Endothelial cell of umbilical vein (primary cell): ENCODE data around the gene TRMT44. TPM values are rescaled to one million over a fixed set of nuclear protein-coding genes. Genes with fewer than 3 reads are reported as not detected.
"Not testable (repeated sequence)": the region's sequence is repeated elsewhere in the genome, so short reads cannot be mapped to it uniquely, and the experiment has no call there.

Source experiments
- BruUV-seq: library from RNA; stranded (reverse); fragments of 400-500 nt; replicated peaks from 2 replicates; lab custom pipeline; 2021; lab: Mats Ljungman, UMichigan
- CTCF ChIA-PET: fragments of 300-600, 350-600 bp; sonication (Branson Sonifier 250); formaldehyde crosslinking; loops from one replicate; lab custom pipeline; 2021; ENCODE audit warnings: antibody characterized with exemption, inconsistent platforms; lab: Charles Lee
- POLR2A ChIA-PET: fragments of 300-600, 350-600 bp; sonication (Branson Sonifier 250); formaldehyde crosslinking; loops from one replicate; lab custom pipeline; 2021; ENCODE audit warnings: antibody characterized with exemption, inconsistent platforms; lab: Charles Lee
- DNase-seq: peaks from one replicate; pipeline ENCODE4 v3.0.0-alpha.2; 2011; ENCODE audit warnings: low read depth, low spot score
- FAIRE-seq: peaks from 2 replicates; lab custom pipeline; 2011; peaks lifted over from hg19 to GRCh38; lab: Jason Lieb, UNC
- H2AFZ ChIP-seq: 2 replicates; pipeline ENCODE4 v1.6.0; 2012; ENCODE audit warnings: low read depth, low read length, control low read depth, inconsistent platforms
- H3K27ac ChIP-seq: 2 replicates; pipeline ENCODE4 v1.5.1; 2011; ENCODE audit warnings: low read depth, mild to moderate bottlenecking, control low read depth, low read length, moderate library complexity; ENCODE audit not compliant: insufficient read depth
- H3K27me3 ChIP-seq, 2 experiments: 2 replicates each; pipeline versions ENCODE4 v1.6.0 to v1.6.1; 2011; ENCODE audit warnings: low read length in 2 of 2, mixed read lengths in 1 of 2; ENCODE audit not compliant: control insufficient read depth in 2 of 2, insufficient read depth in 2 of 2
- H3K36me3 ChIP-seq, 2 experiments: 2 replicates in 1 of 2; 3 replicates in 1 of 2; pipeline ENCODE4 v1.5.1; 2011; ENCODE audit warnings: low read length in 2 of 2, mild to moderate bottlenecking in 1 of 2, moderate library complexity in 1 of 2; ENCODE audit not compliant: control insufficient read depth in 2 of 2, insufficient read depth in 2 of 2; ENCODE audit errors: extremely low read depth in 1 of 2
- H3K4me1 ChIP-seq: 3 replicates; pipeline ENCODE4 v1.5.1; 2011; ENCODE audit warnings: mild to moderate bottlenecking, low read length; ENCODE audit not compliant: control insufficient read depth, insufficient read depth; ENCODE audit errors: extremely low read depth
- H3K4me2 ChIP-seq: 2 replicates; pipeline ENCODE4 v1.6.1; 2011; ENCODE audit warnings: low read length, control low read depth, mixed read lengths; ENCODE audit not compliant: insufficient read depth
- H3K4me3 ChIP-seq, 3 experiments: fragments of 200-600 bp in 1 of 3; sonication (generic), shearing (Covaris generic) in 1 of 3; replicated peaks in 1 of 3; 2 replicates each; pipeline ENCODE4 v1.5.1; 2011 to 2016; ENCODE audit warnings: control low read depth in 3 of 3, low read length in 3 of 3, mild to moderate bottlenecking in 2 of 3, inconsistent platforms in 1 of 3, low read depth in 1 of 3, moderate library complexity in 1 of 3; ENCODE audit not compliant: insufficient read depth in 1 of 3
- H3K79me2 ChIP-seq: 2 replicates; pipeline ENCODE4 v1.6.0; 2012; ENCODE audit warnings: low read length, inconsistent platforms; ENCODE audit not compliant: control insufficient read depth, insufficient read depth
- H3K9ac ChIP-seq: replicated peaks from 2 replicates; pipeline ENCODE3; 2011; ENCODE audit warnings: low read length, control low read depth; ENCODE audit not compliant: insufficient read depth; ENCODE audit errors: extremely low read depth
- H3K9me1 ChIP-seq: replicated peaks from 3 replicates; pipeline ENCODE4 v1.6.0; 2011; ENCODE audit warnings: mild to moderate bottlenecking, low read length; ENCODE audit not compliant: control insufficient read depth, insufficient read depth; ENCODE audit errors: extremely low read depth
- H3K9me3 ChIP-seq: replicated peaks from 2 replicates; pipeline ENCODE4 v1.5.1; 2012; ENCODE audit warnings: low read length, inconsistent platforms; ENCODE audit not compliant: control insufficient read depth, insufficient read depth
- H4K20me1 ChIP-seq: replicated peaks from 2 replicates; pipeline ENCODE3; 2011; ENCODE audit warnings: mild to moderate bottlenecking, low read length; ENCODE audit not compliant: control insufficient read depth, insufficient read depth; ENCODE audit errors: extremely low read depth
- FOS ChIP-seq: IDR thresholded peaks from 2 replicates; pipeline ENCODE4 v1.6.1; 2011; ENCODE audit warnings: mild to moderate bottlenecking, low read length, moderate library complexity, borderline replicate concordance; ENCODE audit not compliant: insufficient read depth
- JUN ChIP-seq: IDR thresholded peaks from 2 replicates; pipeline ENCODE4 v1.6.1; 2011; ENCODE audit warnings: borderline replicate concordance, low read depth; ENCODE audit not compliant: insufficient read length, insufficient read depth
- MYC ChIP-seq: IDR thresholded peaks from one replicate; pipeline ENCODE4 v1.6.1; 2011; ENCODE audit warnings: mild to moderate bottlenecking, low read depth, low read length
- dilution Hi-C: fragments of 300-500 bp; cut with MboI; formaldehyde crosslinking; loops from one replicate; pipeline ENCODE4 v1.15.0; 2019; ENCODE audit warnings: low sequenced_read_pairs; ENCODE audit not compliant: extremely low pct_ligation_motif_present
- intact Hi-C: fragments of 100-400 bp; cut with micrococcal nuclease; formaldehyde crosslinking; loops from one replicate; pipeline ENCODE4 v1.10.0; 2022
- polyA plus RNA-seq, 4 experiments: library from polyadenylated mRNA; depleted of rRNA in 3 of 4; stranded (reverse) in 3 of 4; unstranded in 1 of 4; fragments of >200 nt; gene quantifications; 2 replicates each; pipeline versions ENCODE4 v1.2.1 to v1.2.3, GENCODE V29; 2011 to 2012; ENCODE audit warnings: missing spikeins in 1 of 4
- total RNA-seq: library from RNA; stranded (reverse); gene quantifications from 2 replicates; pipeline ENCODE4 v1.2.3, GENCODE V29; 2021

The TRMT44 gene
- total and polyA plus RNA-seq, 2 donors (not counting 3 experiments of a cell fraction or from before 2014, with no cell fraction given) = 10.4 to 17.3 TPM

- Histone ChIP-seq H3K4me1 (no peaks in the 10 kb centered on the region), H3K9ac (no peak overlapping the region), H3K27ac (no peak overlapping the region), H3K27me3 (no peaks in the 10 kb centered on the region), H3K9me1 (no peaks in the 10 kb centered on the region), H3K4me2 (no peak overlapping the region), H4K20me1 (no peaks in the 10 kb centered on the region), H3K79me2 (no peaks in the 10 kb centered on the region), H3K36me3 (peaks cover 2 to 6% of the 10 kb centered on the region in 2 experiments), H2AFZ (no peak overlapping the region), H3K9me3 (no peaks in the 10 kb centered on the region), H3K4me3 (no peak overlapping the region)
- intact Hi-C loops (no loop called here), dilution Hi-C loops (no loop called here)
- no peak for DNase-seq
- BruUV-seq = no TSS peak
- FAIRE-seq = no peak
- no peak for TF ChIP-seq FOS
- TF ChIP-seq MYC = no peak
- TF ChIP-seq JUN = no peak
- ChIA-PET POLR2A (no interaction called here), CTCF (no interaction called here)
Measured at GRCh38 chr4:8480221-8480620, 39.6 kb downstream of the TRMT44 start.

- POLR2A ChIA-PET, H3K9me1 ChIP-seq, H4K20me1 ChIP-seq, H3K4me2 ChIP-seq, H3K27ac ChIP-seq, BruUV-seq, H3K79me2 ChIP-seq, H2AFZ ChIP-seq, DNase-seq, H3K4me1 ChIP-seq, CTCF ChIA-PET, H3K9ac ChIP-seq, dilution Hi-C loops, H3K36me3 ChIP-seq, FAIRE-seq, H3K27me3 ChIP-seq, H3K9me3 ChIP-seq, intact Hi-C loops, H3K4me3 ChIP-seq: not testable (repeated sequence)
Measured at GRCh38 chr4:8486643-8487042, 46.1 kb downstream of the TRMT44 start.
